GM12873 (cell line): Measurements from ENCODE around the gene PCDHGA5.

Experiments
- CTCF ChIP-seq: IDR thresholded peaks from 2 replicates; pipeline ENCODE4 v1.5.1; 2012; ENCODE audit warnings: low read depth, mild to moderate bottlenecking, moderate library complexity, low read length, control low read depth; ENCODE audit not compliant: insufficient read depth; ENCODE audit errors: missing control alignments

PCDHGA5 gene

GRCh38 chr5:141373673-141374317 lies 9.8 kb downstream of the PCDHGA5 start, which contains the start of gene PCDHGA6:
PCDHGA6 (plus strand) TSS chr5:141373891; CDS start chr5:141374084, 193 bp downstream.
- peak; percentile 49 for TF ChIP-seq CTCF

- no peak for TF ChIP-seq CTCF
These were observed 10.7 kb downstream of the PCDHGA5 start for GRCh38 chr5:141374627-141375026.

GRCh38 chr5:141375444-141376155 lies 11.6 kb downstream of the PCDHGA5 start:
- TF ChIP-seq CTCF: peak; percentile 15

GRCh38 chr5:141382469-141383294 lies 18.7 kb downstream of the PCDHGA5 start, which contains the start of gene PCDHGA7:
PCDHGA7 (plus strand) TSS chr5:141382742; CDS start chr5:141382900, 158 bp downstream.
- TF ChIP-seq CTCF: no peak

- no peak for TF ChIP-seq CTCF
These were observed 19.4 kb downstream of the PCDHGA5 start for GRCh38 chr5:141383345-141383744.

GRCh38 chr5:141384471-141385267 lies 20.7 kb downstream of the PCDHGA5 start:
- no peak for TF ChIP-seq CTCF
